HFFc6 (cell line): ENCODE measurements around the gene MEGF10. TPM values are rescaled to one million over a fixed set of nuclear protein-coding genes. Genes with fewer than 3 reads are reported as not detected.

Source experiments
- DNase-seq: peaks from one replicate; pipeline ENCODE4 v3.0.0-alpha.2; 2018
- H3K27ac Mint-ChIP-seq: 2 replicates; pipeline ENCODE4 v1.8.0; 2020; ENCODE audit warnings: mild to moderate bottlenecking, mixed read lengths
- H3K27me3 Mint-ChIP-seq: 2 replicates; pipeline ENCODE4 v1.8.0; 2021; ENCODE audit warnings: mild to moderate bottlenecking, moderate library complexity, mixed read lengths; ENCODE audit not compliant: insufficient read depth
- H3K36me3 Mint-ChIP-seq: 2 replicates; pipeline ENCODE4 v1.8.0; 2021; ENCODE audit warnings: low read depth, mixed read lengths
- H3K4me1 Mint-ChIP-seq: 2 replicates; pipeline ENCODE4 v1.8.0; 2020; ENCODE audit warnings: low read depth, mixed read lengths
- H3K4me3 Mint-ChIP-seq: 2 replicates; pipeline ENCODE4 v1.8.0; 2020; ENCODE audit warnings: mild to moderate bottlenecking, moderate library complexity, mixed read lengths
- H3K9me3 Mint-ChIP-seq: 2 replicates; pipeline ENCODE4 v1.8.0; 2020; ENCODE audit warnings: mild to moderate bottlenecking, mixed read lengths
- total RNA-seq, 6 experiments: library from RNA; stranded (reverse); fragmentation: NEBNext Ultra II Directional; extraction: Animal tissue kit (Norgen Biotek cat#: 25700); gene quantifications; 2 replicates in 1 of 6; 3 replicates in 5 of 6; pipeline ENCODE4 v1.2.3, GENCODE V29; 2021
- TF ChIP-seq, protein P1 (sequence below): fragments of 200-600 bp; sonication (generic); IDR thresholded peaks from 2 replicates; pipeline ENCODE4 v1.5.0; 2021; ENCODE audit warnings: antibody characterized with exemption, mild to moderate bottlenecking

Gene MEGF10
- total RNA-seq, 6 experiments from 2014 or later: not detected

GRCh38 chr5:127275641-127276193 lies 14.9 kb upstream of the MEGF10 start:
- DNase-seq: no peak
- Mint-ChIP-seq H3K4me1 (no peaks in the 10 kb centered on the region), H3K9me3 (no peaks in the 10 kb centered on the region), H3K36me3 (no peaks in the 10 kb centered on the region), H3K4me3 (no peak overlapping the region), H3K27ac (no peak overlapping the region), H3K27me3 (peaks cover 3% of the 10 kb centered on the region; the same call in 1 of the 2 replicates)
- TF ChIP-seq, protein P1, sequence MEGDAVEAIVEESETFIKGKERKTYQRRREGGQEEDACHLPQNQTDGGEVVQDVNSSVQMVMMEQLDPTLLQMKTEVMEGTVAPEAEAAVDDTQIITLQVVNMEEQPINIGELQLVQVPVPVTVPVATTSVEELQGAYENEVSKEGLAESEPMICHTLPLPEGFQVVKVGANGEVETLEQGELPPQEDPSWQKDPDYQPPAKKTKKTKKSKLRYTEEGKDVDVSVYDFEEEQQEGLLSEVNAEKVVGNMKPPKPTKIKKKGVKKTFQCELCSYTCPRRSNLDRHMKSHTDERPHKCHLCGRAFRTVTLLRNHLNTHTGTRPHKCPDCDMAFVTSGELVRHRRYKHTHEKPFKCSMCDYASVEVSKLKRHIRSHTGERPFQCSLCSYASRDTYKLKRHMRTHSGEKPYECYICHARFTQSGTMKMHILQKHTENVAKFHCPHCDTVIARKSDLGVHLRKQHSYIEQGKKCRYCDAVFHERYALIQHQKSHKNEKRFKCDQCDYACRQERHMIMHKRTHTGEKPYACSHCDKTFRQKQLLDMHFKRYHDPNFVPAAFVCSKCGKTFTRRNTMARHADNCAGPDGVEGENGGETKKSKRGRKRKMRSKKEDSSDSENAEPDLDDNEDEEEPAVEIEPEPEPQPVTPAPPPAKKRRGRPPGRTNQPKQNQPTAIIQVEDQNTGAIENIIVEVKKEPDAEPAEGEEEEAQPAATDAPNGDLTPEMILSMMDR: no peak

- TF ChIP-seq, protein P1: no peak
- Mint-ChIP-seq H3K4me1 (no peaks in the 10 kb centered on the region), H3K36me3 (no peaks in the 10 kb centered on the region), H3K27me3 (peaks cover 6% of the 10 kb centered on the region), H3K4me3 (no peak overlapping the region), H3K27ac (no peak overlapping the region), H3K9me3 (no peaks in the 10 kb centered on the region)
- DNase-seq: no peak
These were observed 9.9 kb upstream of the MEGF10 start for GRCh38 chr5:127280491-127281220.

DNA sequence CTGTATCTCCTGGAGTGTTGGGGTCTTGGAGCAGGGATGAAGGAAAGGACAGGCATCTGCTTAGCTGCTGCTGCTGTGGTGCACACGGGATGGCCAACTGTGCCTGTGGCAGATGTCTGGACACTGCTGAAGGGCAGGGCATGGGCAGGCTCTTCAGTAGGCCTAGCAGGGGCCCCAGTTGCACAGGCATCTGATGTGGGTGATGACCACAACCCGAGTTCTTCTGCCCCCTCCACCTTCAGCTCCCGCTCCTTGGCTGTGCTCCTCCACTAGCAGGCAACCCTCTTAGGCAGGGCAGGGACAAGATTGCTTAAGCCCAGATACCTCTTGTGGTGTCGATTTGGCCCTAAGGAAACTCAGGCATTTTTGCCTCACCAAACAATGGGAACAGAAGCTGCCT lies 9.0 kb upstream of the MEGF10 start:
- Mint-ChIP-seq H3K27me3 (peaks cover 6% of the 10 kb centered on the region), H3K36me3 (no peaks in the 10 kb centered on the region), H3K27ac (no peak overlapping the region), H3K9me3 (no peaks in the 10 kb centered on the region), H3K4me1 (no peaks in the 10 kb centered on the region), H3K4me3 (no peak overlapping the region)
- DNase-seq: no peak
- TF ChIP-seq, protein P1: no peak

DNA sequence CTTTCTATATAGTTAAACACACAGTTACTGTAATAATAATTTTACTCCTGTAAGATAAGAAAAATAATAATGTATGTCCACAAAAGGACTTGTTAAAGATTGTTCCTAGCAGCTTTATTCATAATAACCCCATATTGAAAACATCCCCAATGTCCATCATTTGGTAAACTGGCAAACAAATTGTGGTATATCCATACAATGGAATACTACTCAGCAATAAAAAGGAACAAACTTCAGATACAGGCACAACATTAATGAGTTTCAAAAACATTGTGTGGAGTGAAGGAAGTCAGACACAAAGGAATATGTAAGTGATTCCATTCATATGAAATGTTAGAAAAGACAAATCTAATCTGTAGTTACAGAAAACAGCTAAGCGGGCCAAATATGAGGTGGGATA lies 1.9 kb upstream of the MEGF10 start:
- DNase-seq: no peak
- no peak overlapping the region for H3K4me3 Mint-ChIP-seq
- TF ChIP-seq, protein P1: no peak
- no peaks in the 10 kb centered on the region for H3K36me3 Mint-ChIP-seq
- peaks cover 33% of the 10 kb centered on the region for H3K27me3 Mint-ChIP-seq
- no peaks in the 10 kb centered on the region for H3K9me3 Mint-ChIP-seq
- peaks cover 9% of the 10 kb centered on the region for H3K4me1 Mint-ChIP-seq
- no peak overlapping the region for H3K27ac Mint-ChIP-seq

GRCh38 chr5:127290946-127291693 lies 524 bp downstream of the MEGF10 start:
- no peak for DNase-seq
- TF ChIP-seq, protein P1: no peak
- Mint-ChIP-seq H3K36me3 (no peaks in the 10 kb centered on the region), H3K27me3 (peaks cover 35% of the 10 kb centered on the region), H3K4me3 (peak overlapping the region; percentile 44), H3K27ac (no peak overlapping the region), H3K9me3 (no peaks in the 10 kb centered on the region), H3K4me1 (peaks cover 11% of the 10 kb centered on the region)
